Natural killer cell (primary cell): ENCODE data around the gene SH3BP4. TPM values are rescaled to one million over a fixed set of nuclear protein-coding genes. Genes with fewer than 3 reads are reported as not detected.
A peak's percentile ranks its signal among the peaks of the same experiment; 100 is the strongest.

ENCODE experiments used
- ATAC-seq, 3 donors: fragments of 150-1000 bp in 2 of 3; fragments of 200-7000 bp in 1 of 3; cut with Tn5 transposase; 1 replicate in 1 of 3; 2 replicates in 2 of 3; pipeline ENCODE4 v1.10.0; 2021; ENCODE audit warnings: mild to moderate bottlenecking in 2 of 3, moderate library complexity in 2 of 3
- DNase-seq, 2 donors: peaks; one replicate each; pipeline versions ENCODE4 v3.0.0 to v3.0.0-alpha.2; 2013 to 2021; ENCODE audit warnings: mixed read lengths in 1 of 2
- H3K27ac ChIP-seq: one replicate; pipeline ENCODE4 v1.5.1; 2013; ENCODE audit warnings: mild to moderate bottlenecking, low read length
- H3K27me3 ChIP-seq: one replicate; pipeline ENCODE4 v1.6.1; 2013; ENCODE audit warnings: low read length; ENCODE audit not compliant: control insufficient read depth, insufficient read depth
- H3K36me3 ChIP-seq: one replicate; pipeline ENCODE4 v1.6.1; 2013; ENCODE audit warnings: low read length; ENCODE audit not compliant: control insufficient read depth, insufficient read depth
- H3K4me1 ChIP-seq: one replicate; pipeline ENCODE4 v1.6.1; 2013; ENCODE audit warnings: low read length; ENCODE audit not compliant: control insufficient read depth, insufficient read depth
- H3K4me3 ChIP-seq: one replicate; pipeline ENCODE4 v1.5.1; 2013; ENCODE audit warnings: low read length
- H3K9me3 ChIP-seq: one replicate; pipeline ENCODE4 v1.6.1; 2013; ENCODE audit warnings: low read length; ENCODE audit not compliant: control insufficient read depth, insufficient read depth
- H3K27ac Mint-ChIP-seq, 2 donors: one replicate each; pipeline ENCODE4 v1.8.0; 2022; ENCODE audit warnings: mild to moderate bottlenecking in 2 of 2, mixed read lengths in 2 of 2, moderate library complexity in 1 of 2
- H3K27me3 Mint-ChIP-seq, 2 donors: one replicate each; pipeline ENCODE4 v1.8.0; 2022; ENCODE audit warnings: low read depth in 2 of 2, mixed read lengths in 2 of 2
- H3K36me3 Mint-ChIP-seq: one replicate; pipeline ENCODE4 v1.8.0; 2022; ENCODE audit warnings: mixed read lengths
- H3K4me1 Mint-ChIP-seq, 2 donors: one replicate each; pipeline ENCODE4 v1.8.0; 2022; ENCODE audit warnings: mixed read lengths in 2 of 2
- H3K4me3 Mint-ChIP-seq: one replicate; pipeline ENCODE4 v1.8.0; 2022; ENCODE audit warnings: mild to moderate bottlenecking, moderate library complexity, mixed read lengths
- H3K9me3 Mint-ChIP-seq, 2 donors: one replicate each; pipeline ENCODE4 v1.8.0; 2022; ENCODE audit warnings: mixed read lengths in 2 of 2
- CTCF ChIP-seq: fragments of 200-600 bp; IDR thresholded peaks from one replicate; pipeline ENCODE4 v1.8.0; 2022; ENCODE audit warnings: antibody characterized with exemption
- WGBS: methylation state at CpG from one replicate; pipeline ENCODE4 v1.1.7; 2013; ENCODE audit warnings: missing lambda C conversion rate; ENCODE audit not compliant: insufficient coverage; 5-methylcytosine and 5-hydroxymethylcytosine counted together
- intact Hi-C: fragments of 100-400 bp; cut with micrococcal nuclease; formaldehyde crosslinking; loops from one replicate; pipeline ENCODE4 v1.14.2; 2022
- total RNA-seq, 4 donors: library from RNA; stranded (reverse); fragments of 120-200 nt in 1 of 4; gene quantifications; one replicate each; pipeline versions ENCODE4 v1.2.3 to v1.2.4, GENCODE V29; 2013 to 2022

The SH3BP4 gene
- total RNA-seq, 3 donors from 2014 or later (not counting 1 experiment from before 2014, with no cell fraction given): 0.39 to 2.6 (median 1.0) TPM

DNA sequence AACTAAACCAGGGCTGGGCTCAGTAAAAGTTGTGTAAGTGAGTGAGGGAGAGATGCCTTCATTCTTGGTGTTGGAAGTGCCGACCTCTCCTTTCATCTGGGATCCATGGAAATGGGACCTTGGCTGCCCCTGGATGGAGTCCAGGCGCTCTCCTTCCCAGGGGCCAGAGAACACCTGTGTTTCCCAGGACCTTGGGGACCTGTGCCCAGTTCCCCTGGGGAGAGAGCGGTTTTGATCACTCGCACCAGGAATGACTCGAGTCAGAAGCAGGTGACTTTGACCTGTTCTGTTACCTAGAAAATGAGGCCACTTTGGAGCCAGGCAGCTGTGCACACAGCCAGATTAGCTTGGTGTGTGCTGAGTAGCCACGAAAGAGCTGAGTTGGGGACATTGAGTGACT lies 97.3 kb downstream of the SH3BP4 start:
- Histone ChIP-seq H3K4me1 (peaks cover 43% of the 10 kb centered on the region), H3K9me3 (no peaks in the 10 kb centered on the region), H3K27ac (no peak overlapping the region), H3K27me3 (no peaks in the 10 kb centered on the region), H3K36me3 (no peaks in the 10 kb centered on the region), H3K4me3 (no peak overlapping the region)
- H3K27ac Mint-ChIP-seq: no peak overlapping the region
- DNase-seq (no peak), ATAC-seq (no peak)
- H3K9me3 Mint-ChIP-seq: no peaks in the 10 kb centered on the region
- peaks cover 4 to 22% of the 10 kb centered on the region in 2 donors for H3K27me3 Mint-ChIP-seq
- no peak for TF ChIP-seq CTCF
- H3K4me3 Mint-ChIP-seq: no peak overlapping the region
- H3K4me1 Mint-ChIP-seq: peaks cover 18 to 37% of the 10 kb centered on the region in 2 donors
- intact Hi-C loops: no loop called here
- 87% methylated on average over 6 of the region's 6 CpGs for WGBS
- H3K36me3 Mint-ChIP-seq: no peaks in the 10 kb centered on the region

DNA sequence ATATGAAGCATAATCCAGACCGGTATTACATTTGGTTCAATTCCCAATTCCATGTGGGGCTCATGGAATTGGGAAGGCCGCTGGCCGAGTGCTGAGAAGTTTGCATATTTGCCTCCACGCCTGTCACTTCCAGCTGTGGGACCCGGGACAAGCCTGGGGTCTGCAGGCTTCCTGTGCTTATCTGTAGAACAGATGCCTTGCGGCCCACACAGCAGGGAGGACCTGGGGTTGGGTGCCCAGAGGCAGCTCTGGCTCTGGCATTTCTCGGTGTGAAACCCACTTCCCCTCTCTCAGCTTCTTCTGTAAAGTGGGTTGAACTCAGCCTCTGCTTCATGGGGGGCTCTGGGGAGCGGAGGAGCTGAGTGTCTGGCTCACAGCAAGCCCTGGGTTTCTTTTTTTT lies 97.9 kb downstream of the SH3BP4 start:
- no peaks in the 10 kb centered on the region for H3K9me3 Mint-ChIP-seq
- H3K36me3 Mint-ChIP-seq: no peaks in the 10 kb centered on the region
- TF ChIP-seq CTCF: no peak
- no peak overlapping the region for H3K4me3 ChIP-seq
- no peak overlapping the region for H3K27ac ChIP-seq
- intact Hi-C loops: no loop called here
- H3K9me3 ChIP-seq: no peaks in the 10 kb centered on the region
- no peaks in the 10 kb centered on the region for H3K27me3 ChIP-seq
- no peak overlapping the region for H3K4me3 Mint-ChIP-seq
- WGBS: 49% methylated on average over 8 of the region's 8 CpGs
- no peak overlapping the region for H3K27ac Mint-ChIP-seq
- peaks cover 37% of the 10 kb centered on the region for H3K4me1 ChIP-seq
- H3K27me3 Mint-ChIP-seq: peaks cover 4 to 22% of the 10 kb centered on the region in 2 donors
- H3K36me3 ChIP-seq: no peaks in the 10 kb centered on the region
- ATAC-seq (peak in 1 of 3 donors; percentile 61), DNase-seq (no peak)
- peaks cover 18 to 33% of the 10 kb centered on the region in 2 donors for H3K4me1 Mint-ChIP-seq

DNA sequence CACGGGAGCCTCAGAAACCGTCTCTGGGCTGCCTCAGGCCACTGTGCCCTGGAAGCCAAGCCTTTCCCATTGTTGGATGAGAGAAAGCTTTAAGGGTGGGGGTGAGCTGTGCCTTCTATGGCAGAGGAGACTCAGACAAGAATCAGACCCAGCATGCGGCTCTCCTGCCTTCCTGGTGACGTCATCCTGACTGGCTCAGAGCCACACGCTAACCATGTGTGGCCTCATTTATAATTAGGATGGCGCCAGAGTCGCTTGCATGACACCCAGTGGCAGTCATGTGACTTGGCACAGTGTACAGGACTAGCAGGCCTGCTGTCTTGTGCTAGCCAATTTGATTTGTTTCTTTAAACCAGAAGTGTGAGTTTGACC lies 99.1 kb downstream of the SH3BP4 start:
- Histone ChIP-seq H3K4me1 (peaks cover 25% of the 10 kb centered on the region), H3K27me3 (no peaks in the 10 kb centered on the region), H3K36me3 (no peaks in the 10 kb centered on the region), H3K27ac (no peak overlapping the region), H3K4me3 (no peak overlapping the region), H3K9me3 (no peaks in the 10 kb centered on the region)
- intact Hi-C loops: no loop called here
- H3K9me3 Mint-ChIP-seq: no peaks in the 10 kb centered on the region
- H3K4me3 Mint-ChIP-seq: no peak overlapping the region
- TF ChIP-seq CTCF: no peak
- ATAC-seq (peak in 2 of 3 donors; percentile 61 to 66), DNase-seq (peak in 1 of 2 donors; percentile 14)
- no peaks in the 10 kb centered on the region for H3K36me3 Mint-ChIP-seq
- peaks cover 0 to 17% of the 10 kb centered on the region in 2 donors for H3K27me3 Mint-ChIP-seq
- WGBS: 61% methylated on average over 7 of the region's 7 CpGs
- no peak overlapping the region for H3K27ac Mint-ChIP-seq
- peaks cover 8 to 20% of the 10 kb centered on the region in 2 donors for H3K4me1 Mint-ChIP-seq
